ENCODE results near the gene ADGRB3. TPM values are rescaled to one million over a fixed set of nuclear protein-coding genes. Genes with fewer than 3 reads are reported as not detected.

ADGRB3 gene
- total RNA-seq, 1 experiment from 2014 or later: 0.11 TPM

GRCh38 chr6:69005199-69005598 lies 370.1 kb downstream of the ADGRB3 start:
- Histone ChIP-seq H2AFZ (ENCODE audit: low read length) (no peak overlapping the region), H4K20me1 (ENCODE audit: low read length) (no peaks in the 10 kb centered on the region), H3K79me2 (ENCODE audit: low read length) (no peaks in the 10 kb centered on the region), H3K4me1 (ENCODE audit: insufficient read depth, low read length) (no peaks in the 10 kb centered on the region), H3K4me2 (ENCODE audit: low read length) (no peak overlapping the region), H3K27ac (ENCODE audit: low read length) (no peak overlapping the region), H3K9me3 (ENCODE audit: low read length) (no peaks in the 10 kb centered on the region), H3F3A (ENCODE audit: low read length, unreplicated experiment) (no peaks in the 10 kb centered on the region), H3K27me3 (ENCODE audit: low read length) (no peaks in the 10 kb centered on the region), H3K4me3 (ENCODE audit: low read length) (no peak overlapping the region), H3K36me3 (ENCODE audit: low read depth, low read length) (no peaks in the 10 kb centered on the region), H3K9ac (ENCODE audit: low read length) (no peak overlapping the region), H3K9me2 (replicated peaks; ENCODE audit: low read length) (no peaks in the 10 kb centered on the region)
- CTCF ChIA-PET: no interaction called here
- POLR2A ChIA-PET (ENCODE audit: unreplicated experiment): no interaction called here
- intact Hi-C loops (cut with micrococcal nuclease): no loop called here
- ATAC-seq: no peak
- TF ChIP-seq CTCF (conservative IDR thresholded peaks at IDR 0.05; ENCODE audit: low read depth, low read length): no peak
- no peak for TF ChIP-seq EZH2 (IDR thresholded peaks at IDR 0.05; ENCODE audit: low read length, unreplicated experiment)
- no peak for TF ChIP-seq EZH2phosphoT487 (IDR thresholded peaks at IDR 0.05; ENCODE audit: borderline replicate concordance, low read length)
- DNase-seq: no peak
- no TSS peak for BruUV-seq (replicated peaks)

GRCh38 chr6:69007781-69008180 lies 372.7 kb downstream of the ADGRB3 start:
- no peak overlapping the region for H2AFZ ChIP-seq (ENCODE audit: low read length)
- no peaks in the 10 kb centered on the region for H3K36me3 ChIP-seq (ENCODE audit: low read depth, low read length)
- no peak overlapping the region for H3K4me3 ChIP-seq (ENCODE audit: low read length)
- ATAC-seq (no peak), DNase-seq (no peak)
- no peaks in the 10 kb centered on the region for H3F3A ChIP-seq (ENCODE audit: low read length, unreplicated experiment)
- no peak overlapping the region for H3K9ac ChIP-seq (ENCODE audit: low read length)
- H3K79me2 ChIP-seq (ENCODE audit: low read length): no peaks in the 10 kb centered on the region
- ChIA-PET POLR2A (ENCODE audit: unreplicated experiment) (no interaction called here), CTCF (no interaction called here)
- no TSS peak for BruUV-seq (replicated peaks)
- no peaks in the 10 kb centered on the region for H3K9me3 ChIP-seq (ENCODE audit: low read length)
- H3K27ac ChIP-seq (ENCODE audit: low read length): no peak overlapping the region
- H3K9me2 ChIP-seq (replicated peaks; ENCODE audit: low read length): no peaks in the 10 kb centered on the region
- no peaks in the 10 kb centered on the region for H3K27me3 ChIP-seq (ENCODE audit: low read length)
- H4K20me1 ChIP-seq (ENCODE audit: low read length): no peaks in the 10 kb centered on the region
- no peak overlapping the region for H3K4me2 ChIP-seq (ENCODE audit: low read length)
- intact Hi-C loops (cut with micrococcal nuclease): no loop called here
- TF ChIP-seq CTCF (conservative IDR thresholded peaks at IDR 0.05; ENCODE audit: low read depth, low read length) (no peak), EZH2phosphoT487 (IDR thresholded peaks at IDR 0.05; ENCODE audit: borderline replicate concordance, low read length) (no peak), EZH2 (IDR thresholded peaks at IDR 0.05; ENCODE audit: low read length, unreplicated experiment) (no peak)
- no peaks in the 10 kb centered on the region for H3K4me1 ChIP-seq (ENCODE audit: insufficient read depth, low read length)

- TF ChIP-seq CTCF (conservative IDR thresholded peaks at IDR 0.05; ENCODE audit: low read depth, low read length) (no peak), EZH2 (IDR thresholded peaks at IDR 0.05; ENCODE audit: low read length, unreplicated experiment) (no peak), EZH2phosphoT487 (IDR thresholded peaks at IDR 0.05; ENCODE audit: borderline replicate concordance, low read length) (no peak)
- POLR2A ChIA-PET (ENCODE audit: unreplicated experiment): no interaction called here
Measured at GRCh38 chr6:69012211-69012610, 377.1 kb downstream of the ADGRB3 start.

More at GRCh38 chr6:69012211-69012610, 377.1 kb downstream of the ADGRB3 start:
- DNase-seq: no peak
- Histone ChIP-seq H3K79me2 (ENCODE audit: low read length) (no peaks in the 10 kb centered on the region), H3K4me3 (ENCODE audit: low read length) (no peak overlapping the region), H3K27me3 (ENCODE audit: low read length) (no peaks in the 10 kb centered on the region), H3K36me3 (ENCODE audit: low read depth, low read length) (no peaks in the 10 kb centered on the region), H3K9ac (ENCODE audit: low read length) (no peak overlapping the region), H4K20me1 (ENCODE audit: low read length) (no peaks in the 10 kb centered on the region), H3F3A (ENCODE audit: low read length, unreplicated experiment) (no peaks in the 10 kb centered on the region), H3K9me3 (ENCODE audit: low read length) (no peaks in the 10 kb centered on the region), H3K4me2 (ENCODE audit: low read length) (no peak overlapping the region), H3K27ac (ENCODE audit: low read length) (no peak overlapping the region), H3K4me1 (ENCODE audit: insufficient read depth, low read length) (no peaks in the 10 kb centered on the region), H2AFZ (ENCODE audit: low read length) (no peak overlapping the region), H3K9me2 (replicated peaks; ENCODE audit: low read length) (no peaks in the 10 kb centered on the region)
- BruUV-seq (replicated peaks): no TSS peak
- CTCF ChIA-PET: no interaction called here
- intact Hi-C loops (cut with micrococcal nuclease): no loop called here
- ATAC-seq: no peak
